ENCODE measurements around the gene FOXO1. TPM values are rescaled to one million over a fixed set of nuclear protein-coding genes. Genes with fewer than 3 reads are reported as not detected.

Gene FOXO1
- total RNA-seq, 4 donors from 2014 or later = 43.6 to 75.9 (median 52.0) TPM

DNA sequence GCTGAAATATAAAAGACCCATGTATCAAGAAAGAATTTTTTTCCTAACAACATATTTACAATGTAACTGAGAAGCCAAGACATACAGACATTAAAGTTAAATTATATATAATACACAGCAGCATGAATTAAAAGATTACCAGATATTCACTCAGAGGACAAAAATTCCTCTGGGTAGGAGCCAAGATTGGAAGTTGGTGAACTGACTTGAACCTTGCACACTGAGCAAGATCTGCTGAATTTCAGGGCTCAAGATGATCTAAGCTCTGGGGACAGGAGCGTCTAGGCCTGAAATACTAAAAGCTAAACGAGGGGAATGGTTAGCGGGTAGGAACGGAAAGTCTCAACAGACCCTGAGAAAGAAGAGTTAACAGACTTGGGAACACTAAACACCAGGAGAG is 8.5 kb downstream of the FOXO1 start:
- DNase-seq (ENCODE audit: low spot score in 2 of 2) = no peak
- TF ChIP-seq POLR2A (IDR thresholded peaks at IDR 0.05) = no peak
- TF ChIP-seq, protein P1, sequence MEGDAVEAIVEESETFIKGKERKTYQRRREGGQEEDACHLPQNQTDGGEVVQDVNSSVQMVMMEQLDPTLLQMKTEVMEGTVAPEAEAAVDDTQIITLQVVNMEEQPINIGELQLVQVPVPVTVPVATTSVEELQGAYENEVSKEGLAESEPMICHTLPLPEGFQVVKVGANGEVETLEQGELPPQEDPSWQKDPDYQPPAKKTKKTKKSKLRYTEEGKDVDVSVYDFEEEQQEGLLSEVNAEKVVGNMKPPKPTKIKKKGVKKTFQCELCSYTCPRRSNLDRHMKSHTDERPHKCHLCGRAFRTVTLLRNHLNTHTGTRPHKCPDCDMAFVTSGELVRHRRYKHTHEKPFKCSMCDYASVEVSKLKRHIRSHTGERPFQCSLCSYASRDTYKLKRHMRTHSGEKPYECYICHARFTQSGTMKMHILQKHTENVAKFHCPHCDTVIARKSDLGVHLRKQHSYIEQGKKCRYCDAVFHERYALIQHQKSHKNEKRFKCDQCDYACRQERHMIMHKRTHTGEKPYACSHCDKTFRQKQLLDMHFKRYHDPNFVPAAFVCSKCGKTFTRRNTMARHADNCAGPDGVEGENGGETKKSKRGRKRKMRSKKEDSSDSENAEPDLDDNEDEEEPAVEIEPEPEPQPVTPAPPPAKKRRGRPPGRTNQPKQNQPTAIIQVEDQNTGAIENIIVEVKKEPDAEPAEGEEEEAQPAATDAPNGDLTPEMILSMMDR (IDR thresholded peaks at IDR 0.05) = no peak
- intact Hi-C loops (cut with DNase I; ENCODE audit: low total_unique reads) = no loop called here
- H3K4me3 ChIP-seq (ENCODE audit: low read depth, poor library complexity, severe bottlenecking) = no peak overlapping the region
- WGBS, 2 donors = 90 to 99% methylated on average over 4 of the region's 4 CpGs

DNA sequence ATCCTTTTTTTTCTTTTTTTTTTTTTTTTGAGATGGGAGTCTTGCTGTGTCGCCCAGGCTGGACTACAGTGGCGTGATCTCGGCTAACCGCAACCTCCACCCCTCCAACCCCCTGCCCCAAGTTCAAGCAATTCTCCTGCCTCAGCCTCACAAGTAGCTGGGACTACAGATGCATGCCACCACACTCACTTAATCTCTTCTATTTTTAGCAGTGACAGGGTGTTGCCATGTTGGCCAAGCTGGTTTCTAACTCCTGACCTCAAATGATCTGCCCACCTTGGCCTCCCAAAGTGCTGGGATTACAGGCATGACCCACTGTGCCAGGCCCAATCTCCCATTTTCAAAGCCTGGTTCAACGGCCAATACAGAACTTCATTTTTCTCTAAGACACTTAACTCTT is 9.1 kb downstream of the FOXO1 start:
- 91 to 93% methylated on average over 5 of the region's 5 CpGs for WGBS, 2 donors
- DNase-seq (ENCODE audit: low spot score in 2 of 2) = no peak
- TF ChIP-seq, protein P1 (IDR thresholded peaks at IDR 0.05) = no peak
- TF ChIP-seq POLR2A (IDR thresholded peaks at IDR 0.05) = no peak
- no peak overlapping the region for H3K4me3 ChIP-seq (ENCODE audit: low read depth, poor library complexity, severe bottlenecking)
- intact Hi-C loops (cut with DNase I; ENCODE audit: low total_unique reads) = no loop called here

DNA sequence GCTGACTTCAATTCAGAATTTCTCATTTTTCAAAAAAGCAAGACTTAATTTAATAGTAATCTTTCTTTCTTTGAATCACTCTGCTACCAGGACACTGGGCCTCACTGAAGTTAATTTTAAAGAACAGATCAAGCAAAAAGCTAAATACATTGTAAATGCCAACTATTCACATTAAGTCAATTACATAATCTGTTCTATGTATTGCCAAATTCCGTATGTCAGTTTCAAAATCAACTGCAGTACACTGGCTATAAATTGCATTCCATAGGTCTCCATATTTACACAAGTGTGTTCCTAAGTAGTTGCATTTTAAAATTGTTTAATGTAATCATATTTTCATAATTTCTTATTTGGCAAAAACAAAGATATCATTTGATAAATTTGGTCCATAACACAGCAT is 10.1 kb downstream of the FOXO1 start:
- intact Hi-C loops (cut with DNase I; ENCODE audit: low total_unique reads) = no loop called here
- WGBS, 2 donors = 50 to 51% methylated on average over 1 of the region's 1 CpG
- no peak for TF ChIP-seq POLR2A (IDR thresholded peaks at IDR 0.05)
- TF ChIP-seq, protein P1 (IDR thresholded peaks at IDR 0.05) = no peak
- H3K4me3 ChIP-seq (ENCODE audit: low read depth, poor library complexity, severe bottlenecking) = no peak overlapping the region
- no peak for DNase-seq (ENCODE audit: low spot score in 2 of 2)

DNA sequence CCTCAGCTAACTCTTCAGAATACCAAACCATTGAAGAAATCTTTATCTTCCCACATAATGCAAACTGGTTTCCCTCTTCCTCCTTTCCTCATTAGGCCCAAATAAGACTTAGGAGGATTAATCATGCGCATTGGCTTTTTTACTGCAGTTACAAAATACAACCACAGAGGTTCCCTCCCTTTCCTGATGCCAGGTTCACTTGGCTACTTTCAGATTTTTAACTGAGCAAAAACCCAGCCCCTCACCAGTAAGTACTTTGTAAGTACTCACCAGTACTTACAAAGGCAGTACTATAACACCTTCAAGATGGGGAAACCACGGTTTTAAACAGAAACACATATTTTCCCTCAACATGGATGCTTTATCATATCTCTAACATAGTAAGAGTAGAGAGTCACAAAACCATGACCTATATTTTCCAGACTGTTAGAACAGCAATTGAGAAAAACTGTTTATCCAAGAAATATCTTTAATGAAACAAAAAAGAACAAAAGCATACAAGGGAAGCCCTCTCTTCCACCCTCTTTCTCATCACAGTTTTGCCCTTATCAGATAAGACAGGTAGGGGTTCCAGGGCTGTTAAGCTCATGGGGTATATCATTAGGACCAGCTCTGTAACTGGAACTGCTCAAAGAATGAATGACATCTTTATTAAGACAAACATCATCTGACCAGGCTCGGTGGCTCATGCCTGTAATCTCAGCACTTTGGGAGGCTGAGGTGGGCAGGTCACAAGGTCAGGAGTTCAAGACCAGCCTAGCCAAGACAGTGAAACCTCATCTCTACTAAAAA is 12.7 kb downstream of the FOXO1 start:
- TF ChIP-seq POLR2A (IDR thresholded peaks at IDR 0.05) = no peak
- TF ChIP-seq, protein P1 (IDR thresholded peaks at IDR 0.05) = no peak
- DNase-seq (ENCODE audit: low spot score in 2 of 2) = no peak
- intact Hi-C loops (cut with DNase I; ENCODE audit: low total_unique reads) = no loop called here
- 39 to 44% methylated on average over 3 of the region's 3 CpGs for WGBS, 2 donors
- no peak overlapping the region for H3K4me3 ChIP-seq (ENCODE audit: low read depth, poor library complexity, severe bottlenecking)

- TF ChIP-seq, protein P1 (IDR thresholded peaks at IDR 0.05) = no peak
- no peak for TF ChIP-seq POLR2A (IDR thresholded peaks at IDR 0.05)
- H3K4me3 ChIP-seq (ENCODE audit: low read depth, poor library complexity, severe bottlenecking) = no peak overlapping the region
- 37 to 46% methylated on average over 2 of the region's 2 CpGs for WGBS, 2 donors
- intact Hi-C loops (cut with DNase I; ENCODE audit: low total_unique reads) = no loop called here
- DNase-seq (ENCODE audit: low spot score in 2 of 2) = no peak
Measured at GRCh38 chr13:40652588-40652940, 13.9 kb downstream of the FOXO1 start.

All from lower leg skin (tissue), 4 donors.